GM18861 (cell line): ENCODE results near the gene HPS4.
"Not testable (repeated sequence)": the region's sequence is repeated elsewhere in the genome, so short reads cannot be mapped to it uniquely, and the experiment has no call there.

ENCODE experiments used
- ATAC-seq: cut with Tn5 transposase; IDR thresholded peaks from one replicate; pipeline ENCODE4 v1.9.1; 2021; ENCODE audit not compliant: unreplicated experiment

The HPS4 gene

GRCh38 chr22:26416670-26417276, 66.8 kb downstream of the HPS4 start:
- no peak for ATAC-seq

GRCh38 chr22:26416256-26416655, 67.3 kb downstream of the HPS4 start:
- ATAC-seq: no peak

GRCh38 chr22:26414347-26414746, 69.2 kb downstream of the HPS4 start:
- ATAC-seq: no peak

GRCh38 chr22:26410386-26410785, 73.2 kb downstream of the HPS4 start:
- no peak for ATAC-seq

GRCh38 chr22:26409719-26410335, 73.8 kb downstream of the HPS4 start:
- no peak for ATAC-seq

GRCh38 chr22:26408562-26409220, 74.9 kb downstream of the HPS4 start:
- not testable (repeated sequence) for ATAC-seq

GRCh38 chr22:26406118-26406517, 77.5 kb downstream of the HPS4 start:
- no peak for ATAC-seq

- no peak for ATAC-seq
Measured at GRCh38 chr22:26404851-26405421, 78.6 kb downstream of the HPS4 start.

- no peak for ATAC-seq
Measured at GRCh38 chr22:26401726-26402125, 81.9 kb downstream of the HPS4 start.
